SIG-M5 (cell line): ENCODE measurements around the gene SEC14L1.
"Not testable (repeated sequence)": the region's sequence is repeated elsewhere in the genome, so short reads cannot be mapped to it uniquely, and the experiment has no call there.

Experiments used
- DNase-seq: peaks from one replicate; lab custom pipeline; 2025; lab: John Stamatoyannopoulos, UW

The SEC14L1 gene

GRCh38 chr17:77240976-77241375, 100.2 kb downstream of the SEC14L1 start:
- DNase-seq, result no peak

- DNase-seq, result no peak
Measured at GRCh38 chr17:77242118-77242851, 101.5 kb downstream of the SEC14L1 start.

GRCh38 chr17:77245162-77245926, 104.6 kb downstream of the SEC14L1 start:
- DNase-seq, result no peak

- no peak for DNase-seq
Measured at GRCh38 chr17:77246110-77247047, 105.6 kb downstream of the SEC14L1 start.

GRCh38 chr17:77247048-77247541, 106.3 kb downstream of the SEC14L1 start:
- DNase-seq, result peak; percentile 11

- DNase-seq, result no peak
Measured at GRCh38 chr17:77247609-77248008, 106.8 kb downstream of the SEC14L1 start.

GRCh38 chr17:77248216-77249114, 107.7 kb downstream of the SEC14L1 start:
- no peak for DNase-seq

GRCh38 chr17:77251622-77252183, 110.9 kb downstream of the SEC14L1 start:
- DNase-seq, result no peak

GRCh38 chr17:77252306-77252705, 111.5 kb downstream of the SEC14L1 start:
- not testable (repeated sequence) for DNase-seq

GRCh38 chr17:77253611-77254051, 112.9 kb downstream of the SEC14L1 start:
- DNase-seq, result no peak

- no peak for DNase-seq
Measured at GRCh38 chr17:77254951-77255825, 114.4 kb downstream of the SEC14L1 start.

GRCh38 chr17:77255970-77256369, 115.2 kb downstream of the SEC14L1 start:
- not testable (repeated sequence) for DNase-seq

- no peak for DNase-seq
Measured at GRCh38 chr17:77256710-77257109, 115.9 kb downstream of the SEC14L1 start.

GRCh38 chr17:77257169-77257568, 116.4 kb downstream of the SEC14L1 start:
- DNase-seq, result no peak

- DNase-seq, result no peak
Measured at GRCh38 chr17:77257596-77258458, 117.1 kb downstream of the SEC14L1 start.

- DNase-seq, result no peak
Measured at GRCh38 chr17:77258638-77259037, 117.9 kb downstream of the SEC14L1 start.

GRCh38 chr17:77264617-77265230, 124.0 kb downstream of the SEC14L1 start:
- DNase-seq, result no peak

GRCh38 chr17:77266213-77266612, 125.4 kb downstream of the SEC14L1 start:
- no peak for DNase-seq
